ENCODE measurements around the gene LRRC66. TPM values are rescaled to one million over a fixed set of nuclear protein-coding genes. Genes with fewer than 3 reads are reported as not detected.

The LRRC66 gene
- total RNA-seq (1 to 10 TPM in 1 of 4 donors, under 1 TPM in 3; 0.36 to 3.9 (median 0.75) TPM), polyA plus RNA-seq (1 to 10 TPM; 1.6 to 3.5 (median 1.8) TPM)

- Histone ChIP-seq H3K27me3 (no peaks in the 10 kb centered on the region), H3K4me3 (no peak within 1 kb of the TSS), H3K36me3 (peaks cover 0 to 35% (median 5%) of the 10 kb centered on the region in 4 donors), H3K27ac (no peak within 1 kb of the TSS), H3K4me1 (no peaks in the 10 kb centered on the region), H3K9me3 (no peaks in the 10 kb centered on the region)
- WGBS, 2 donors, result 34 to 74% methylated on average over 6 of the region's 6 CpGs
- TF ChIP-seq CTCF (IDR thresholded peaks at IDR 0.05) (no peak), POLR2AphosphoS5 (IDR thresholded peaks at IDR 0.05) (no peak), POLR2A (IDR thresholded peaks at IDR 0.05) (no peak), EP300 (IDR thresholded peaks at IDR 0.05) (no peak)
- DNase-seq, result no peak
- intact Hi-C loops (cut with DNase I), result no loop called here
Observed at GRCh38 chr4:52019936-52020657, at the start of gene LRRC66. LRRC66 (minus strand) TSS chr4:52020363; CDS start chr4:52017613, 2,750 bp downstream.

GRCh38 chr4:52069571-52069970, 49.4 kb upstream of the LRRC66 start:
- WGBS, 2 donors, result 77 to 84% methylated on average over 1 of the region's 1 CpG
- intact Hi-C loops (cut with DNase I), result no loop called here
- no peaks in the 10 kb centered on the region for H3K27me3 ChIP-seq
- no peaks in the 10 kb centered on the region for H3K9me3 ChIP-seq
- H3K27ac ChIP-seq, result no peak overlapping the region
- DNase-seq, result no peak
- TF ChIP-seq POLR2A (IDR thresholded peaks at IDR 0.05) (no peak), CTCF (IDR thresholded peaks at IDR 0.05) (no peak), EP300 (IDR thresholded peaks at IDR 0.05) (no peak), POLR2AphosphoS5 (IDR thresholded peaks at IDR 0.05) (no peak)
- no peaks in the 10 kb centered on the region for H3K4me1 ChIP-seq
- no peaks in the 10 kb centered on the region for H3K36me3 ChIP-seq
- no peak overlapping the region for H3K4me3 ChIP-seq

GRCh38 chr4:52059372-52059771, 39.2 kb upstream of the LRRC66 start:
- peak overlapping the region in 3 of 4 donors; percentile 3 to 23 (median 15) for H3K27ac ChIP-seq
- H3K36me3 ChIP-seq, result no peaks in the 10 kb centered on the region
- no peak overlapping the region for H3K4me3 ChIP-seq
- no peaks in the 10 kb centered on the region for H3K27me3 ChIP-seq
- no peaks in the 10 kb centered on the region for H3K9me3 ChIP-seq
- peak in 3 of 4 donors; percentile 6 to 27 (median 27) for TF ChIP-seq POLR2AphosphoS5 (IDR thresholded peaks at IDR 0.05)
- TF ChIP-seq EP300 (IDR thresholded peaks at IDR 0.05), result no peak
- TF ChIP-seq POLR2A (IDR thresholded peaks at IDR 0.05), result no peak
- DNase-seq, result no peak
- 19 to 65% methylated on average over 3 of the region's 3 CpGs for WGBS, 2 donors
- intact Hi-C loops (cut with DNase I), result no loop called here
- H3K4me1 ChIP-seq, result peaks cover 0 to 8% (median 0%) of the 10 kb centered on the region in 4 donors

GRCh38 chr4:52058275-52058674, 38.1 kb upstream of the LRRC66 start:
- WGBS, 2 donors, result 96 to 97% methylated on average over 1 of the region's 1 CpG
- no peak overlapping the region for H3K27ac ChIP-seq
- no peaks in the 10 kb centered on the region for H3K36me3 ChIP-seq
- no peaks in the 10 kb centered on the region for H3K9me3 ChIP-seq
- no peaks in the 10 kb centered on the region for H3K27me3 ChIP-seq
- no peak for DNase-seq
- peaks cover 0 to 8% (median 0%) of the 10 kb centered on the region in 4 donors for H3K4me1 ChIP-seq
- no peak for TF ChIP-seq POLR2A (IDR thresholded peaks at IDR 0.05)
- TF ChIP-seq POLR2AphosphoS5 (IDR thresholded peaks at IDR 0.05), result no peak
- TF ChIP-seq CTCF (IDR thresholded peaks at IDR 0.05), result no peak
- no peak for TF ChIP-seq EP300 (IDR thresholded peaks at IDR 0.05)
- H3K4me3 ChIP-seq, result no peak overlapping the region
- intact Hi-C loops (cut with DNase I), result no loop called here

- TF ChIP-seq POLR2AphosphoS5 (IDR thresholded peaks at IDR 0.05), result no peak
- no peak for TF ChIP-seq CTCF (IDR thresholded peaks at IDR 0.05)
- TF ChIP-seq EP300 (IDR thresholded peaks at IDR 0.05), result no peak
- no peak for TF ChIP-seq POLR2A (IDR thresholded peaks at IDR 0.05)
- no peaks in the 10 kb centered on the region for H3K9me3 ChIP-seq
- no peak overlapping the region for H3K4me3 ChIP-seq
- intact Hi-C loops (cut with DNase I), result no loop called here
- H3K36me3 ChIP-seq, result no peaks in the 10 kb centered on the region
- DNase-seq, result no peak
- no peak overlapping the region for H3K27ac ChIP-seq
- peaks cover 0 to 7% (median 0%) of the 10 kb centered on the region in 3 donors for H3K27me3 ChIP-seq
- H3K4me1 ChIP-seq, result peaks cover 0 to 9% (median 3%) of the 10 kb centered on the region in 4 donors
Observed at GRCh38 chr4:52057196-52057595, 37.0 kb upstream of the LRRC66 start.
